ENCODE results near the gene TTC23L.

DNA sequence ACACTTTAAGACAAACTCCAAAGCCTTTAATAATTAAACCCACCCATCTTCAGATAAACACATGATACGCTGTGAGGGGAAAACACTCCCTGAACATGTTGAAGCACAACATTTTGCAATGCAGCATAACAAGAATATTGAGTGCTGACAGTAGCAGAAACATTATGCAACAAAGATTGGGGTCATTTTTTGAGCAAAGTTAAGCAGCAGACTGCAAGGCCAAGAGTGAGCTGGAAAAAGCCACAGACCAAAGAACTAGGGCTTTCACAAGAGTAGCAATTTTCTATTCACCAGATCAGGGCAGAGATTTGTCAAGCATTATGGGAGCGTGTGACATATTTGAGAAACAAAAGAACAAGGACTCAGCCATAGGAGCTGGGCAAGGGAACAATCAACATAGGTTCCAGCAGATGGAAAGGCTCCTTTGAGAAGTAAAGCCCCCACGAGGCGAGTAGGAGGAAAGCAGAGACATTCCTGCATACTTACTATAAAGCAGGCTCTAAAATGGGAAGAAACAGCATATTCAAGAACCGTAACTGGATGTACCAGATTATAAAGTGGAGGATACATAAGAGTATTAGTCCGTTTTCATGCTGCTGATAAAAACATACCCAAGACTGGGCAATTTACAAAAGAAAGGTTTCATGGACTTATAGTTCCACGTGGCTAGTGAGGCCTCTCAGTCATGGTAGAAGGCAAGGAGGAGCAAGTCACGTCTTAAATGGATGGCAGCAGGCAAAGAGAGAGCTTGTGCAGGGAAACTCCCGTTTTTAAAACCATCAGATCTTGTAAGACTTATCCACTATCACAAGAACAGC, 4.8 kb upstream of the TTC23L start:
- TF ChIP-seq, protein P1, sequence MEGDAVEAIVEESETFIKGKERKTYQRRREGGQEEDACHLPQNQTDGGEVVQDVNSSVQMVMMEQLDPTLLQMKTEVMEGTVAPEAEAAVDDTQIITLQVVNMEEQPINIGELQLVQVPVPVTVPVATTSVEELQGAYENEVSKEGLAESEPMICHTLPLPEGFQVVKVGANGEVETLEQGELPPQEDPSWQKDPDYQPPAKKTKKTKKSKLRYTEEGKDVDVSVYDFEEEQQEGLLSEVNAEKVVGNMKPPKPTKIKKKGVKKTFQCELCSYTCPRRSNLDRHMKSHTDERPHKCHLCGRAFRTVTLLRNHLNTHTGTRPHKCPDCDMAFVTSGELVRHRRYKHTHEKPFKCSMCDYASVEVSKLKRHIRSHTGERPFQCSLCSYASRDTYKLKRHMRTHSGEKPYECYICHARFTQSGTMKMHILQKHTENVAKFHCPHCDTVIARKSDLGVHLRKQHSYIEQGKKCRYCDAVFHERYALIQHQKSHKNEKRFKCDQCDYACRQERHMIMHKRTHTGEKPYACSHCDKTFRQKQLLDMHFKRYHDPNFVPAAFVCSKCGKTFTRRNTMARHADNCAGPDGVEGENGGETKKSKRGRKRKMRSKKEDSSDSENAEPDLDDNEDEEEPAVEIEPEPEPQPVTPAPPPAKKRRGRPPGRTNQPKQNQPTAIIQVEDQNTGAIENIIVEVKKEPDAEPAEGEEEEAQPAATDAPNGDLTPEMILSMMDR (IDR thresholded peaks at IDR 0.05): no peak
- TF ChIP-seq POLR2AphosphoS5 (IDR thresholded peaks at IDR 0.05): no peak

Data from prostate gland (tissue), 2 donors.